ENCODE measurements around the gene BORCS6. TPM values are rescaled to one million over a fixed set of nuclear protein-coding genes. Genes with fewer than 3 reads are reported as not detected.

BORCS6 gene
- total and polyA plus RNA-seq, 9 of the 15 experiments (the other 6 are each of a cell fraction or from before 2014, with no cell fraction given): 0.01 to 7.4 (median 2.3) TPM

DNA sequence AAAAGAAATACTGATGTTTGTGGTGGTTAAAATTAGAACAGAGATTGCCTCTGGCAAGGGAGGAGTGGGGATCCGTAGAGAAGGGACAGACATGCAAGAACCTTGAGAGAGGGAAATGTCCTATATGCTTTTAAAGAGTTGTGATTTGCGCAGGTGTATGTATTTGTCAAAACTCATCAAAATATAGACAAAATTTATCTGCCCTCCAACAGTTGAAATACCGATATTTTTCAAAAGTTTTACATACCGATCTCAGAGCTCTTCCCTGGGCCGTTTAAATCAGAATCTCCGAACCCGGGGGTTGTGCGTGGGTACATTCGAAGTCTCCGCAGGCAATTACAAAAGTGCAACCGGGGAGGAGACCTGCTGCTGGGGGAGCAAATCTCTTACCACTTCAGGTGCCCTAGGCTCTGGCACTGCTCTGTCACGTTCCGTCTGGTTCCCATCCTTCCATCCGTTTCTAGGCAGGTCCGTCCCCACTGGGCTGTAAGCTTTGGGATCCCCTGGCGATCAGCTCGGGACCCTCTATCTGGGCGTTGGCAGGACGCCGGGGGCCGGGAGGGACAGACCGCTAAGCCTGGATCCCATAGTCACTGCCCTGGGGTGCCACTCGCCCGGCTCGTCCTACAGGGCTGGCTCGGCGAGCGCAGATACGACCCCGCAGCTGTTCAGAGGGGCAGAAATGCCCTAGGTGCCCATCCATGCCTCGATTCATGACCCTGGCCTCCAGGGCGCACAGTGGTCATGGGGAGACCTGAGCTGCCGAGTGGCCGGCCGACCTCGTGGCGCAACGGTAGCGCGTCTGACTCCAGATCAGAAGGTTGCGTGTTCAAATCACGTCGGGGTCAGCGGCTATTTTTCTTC is 4.2 kb downstream of the BORCS6 start (continued):
- TF ChIP-seq CCNT2 (IDR thresholded peaks at IDR 0.05; ENCODE audit: borderline replicate concordance, extremely low read depth, insufficient read length, low read depth, low read length) (no peak), CBX5 (IDR thresholded peaks at IDR 0.05; ENCODE audit: borderline replicate concordance, low read depth) (no peak), SUPT5H (IDR thresholded peaks at IDR 0.05) (no peak), SP1 (CRISPR knock-in tag; IDR thresholded peaks at IDR 0.05) (peak; percentile 52; the same call in 1 of the 2 replicates), RB1 (IDR thresholded peaks at IDR 0.05; ENCODE audit: low read depth) (peak; percentile 15; the same call in 1 of the 2 replicates), CREB1 (IDR thresholded peaks at IDR 0.05) (no peak), CREB1 (CRISPR knock-in tag; IDR thresholded peaks at IDR 0.05) (no peak), KDM5B (IDR thresholded peaks at IDR 0.05; ENCODE audit: insufficient replicate concordance, low read depth, low read length) (peak; percentile 84), YY1 (IDR thresholded peaks at IDR 0.05; ENCODE audit: borderline replicate concordance in 1 of 3, control insufficient read depth in 1 of 3, extremely low read depth in 1 of 3, insufficient read depth in 3 of 3, insufficient read length in 1 of 3, insufficient replicate concordance in 2 of 3, low read depth in 1 of 3, low read length in 2 of 3) (peak in 1 of 3 experiments; percentile 11), TEAD1 (CRISPR knock-in tag; IDR thresholded peaks at IDR 0.05) (no peak), MCM7 (IDR thresholded peaks at IDR 0.05) (no peak), FOXA3 (CRISPR knock-in tag; conservative IDR thresholded peaks at IDR 0.05 in 1 of 2, IDR thresholded peaks at IDR 0.05 in 1 of 2) (no peak), HIVEP1 (CRISPR knock-in tag; IDR thresholded peaks at IDR 0.05) (no peak)
- TF ChIP-seq, protein P1, sequence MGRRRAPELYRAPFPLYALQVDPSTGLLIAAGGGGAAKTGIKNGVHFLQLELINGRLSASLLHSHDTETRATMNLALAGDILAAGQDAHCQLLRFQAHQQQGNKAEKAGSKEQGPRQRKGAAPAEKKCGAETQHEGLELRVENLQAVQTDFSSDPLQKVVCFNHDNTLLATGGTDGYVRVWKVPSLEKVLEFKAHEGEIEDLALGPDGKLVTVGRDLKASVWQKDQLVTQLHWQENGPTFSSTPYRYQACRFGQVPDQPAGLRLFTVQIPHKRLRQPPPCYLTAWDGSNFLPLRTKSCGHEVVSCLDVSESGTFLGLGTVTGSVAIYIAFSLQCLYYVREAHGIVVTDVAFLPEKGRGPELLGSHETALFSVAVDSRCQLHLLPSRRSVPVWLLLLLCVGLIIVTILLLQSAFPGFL (CRISPR knock-in tag; IDR thresholded peaks at IDR 0.05): no peak
- TF ChIP-seq, protein P2, sequence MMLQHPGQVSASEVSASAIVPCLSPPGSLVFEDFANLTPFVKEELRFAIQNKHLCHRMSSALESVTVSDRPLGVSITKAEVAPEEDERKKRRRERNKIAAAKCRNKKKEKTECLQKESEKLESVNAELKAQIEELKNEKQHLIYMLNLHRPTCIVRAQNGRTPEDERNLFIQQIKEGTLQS (IDR thresholded peaks at IDR 0.05): no peak
- TF ChIP-seq, protein P2 (CRISPR knock-in tag; conservative IDR thresholded peaks at IDR 0.05): no peak
- TF ChIP-seq, protein P3, sequence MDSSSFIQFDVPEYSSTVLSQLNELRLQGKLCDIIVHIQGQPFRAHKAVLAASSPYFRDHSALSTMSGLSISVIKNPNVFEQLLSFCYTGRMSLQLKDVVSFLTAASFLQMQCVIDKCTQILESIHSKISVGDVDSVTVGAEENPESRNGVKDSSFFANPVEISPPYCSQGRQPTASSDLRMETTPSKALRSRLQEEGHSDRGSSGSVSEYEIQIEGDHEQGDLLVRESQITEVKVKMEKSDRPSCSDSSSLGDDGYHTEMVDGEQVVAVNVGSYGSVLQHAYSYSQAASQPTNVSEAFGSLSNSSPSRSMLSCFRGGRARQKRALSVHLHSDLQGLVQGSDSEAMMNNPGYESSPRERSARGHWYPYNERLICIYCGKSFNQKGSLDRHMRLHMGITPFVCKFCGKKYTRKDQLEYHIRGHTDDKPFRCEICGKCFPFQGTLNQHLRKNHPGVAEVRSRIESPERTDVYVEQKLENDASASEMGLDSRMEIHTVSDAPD (CRISPR knock-in tag; IDR thresholded peaks at IDR 0.05): no peak
- TF ChIP-seq, protein P4, sequence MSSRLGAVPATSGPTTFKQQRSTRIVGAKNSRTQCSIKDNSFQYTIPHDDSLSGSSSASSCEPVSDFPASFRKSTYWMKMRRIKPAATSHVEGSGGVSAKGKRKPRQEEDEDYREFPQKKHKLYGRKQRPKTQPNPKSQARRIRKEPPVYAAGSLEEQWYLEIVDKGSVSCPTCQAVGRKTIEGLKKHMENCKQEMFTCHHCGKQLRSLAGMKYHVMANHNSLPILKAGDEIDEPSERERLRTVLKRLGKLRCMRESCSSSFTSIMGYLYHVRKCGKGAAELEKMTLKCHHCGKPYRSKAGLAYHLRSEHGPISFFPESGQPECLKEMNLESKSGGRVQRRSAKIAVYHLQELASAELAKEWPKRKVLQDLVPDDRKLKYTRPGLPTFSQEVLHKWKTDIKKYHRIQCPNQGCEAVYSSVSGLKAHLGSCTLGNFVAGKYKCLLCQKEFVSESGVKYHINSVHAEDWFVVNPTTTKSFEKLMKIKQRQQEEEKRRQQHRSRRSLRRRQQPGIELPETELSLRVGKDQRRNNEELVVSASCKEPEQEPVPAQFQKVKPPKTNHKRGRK (tag; IDR thresholded peaks at IDR 0.05): peak; percentile 43; the same call in 1 of the 2 replicates
- TF ChIP-seq, protein P5, sequence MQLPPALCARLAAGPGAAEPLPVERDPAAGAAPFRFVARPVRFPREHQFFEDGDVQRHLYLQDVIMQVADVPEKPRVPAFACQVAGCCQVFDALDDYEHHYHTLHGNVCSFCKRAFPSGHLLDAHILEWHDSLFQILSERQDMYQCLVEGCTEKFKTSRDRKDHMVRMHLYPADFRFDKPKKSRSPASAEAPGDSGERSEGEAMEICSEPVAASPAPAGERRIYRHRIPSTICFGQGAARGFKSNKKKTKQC (CRISPR knock-in tag; IDR thresholded peaks at IDR 0.05): no peak
